Dedifferentiated amniotic fluid mesenchymal stem cell (primary cell): ENCODE results near the gene UGT1A8.
A peak's percentile ranks its signal among the peaks of the same experiment; 100 is the strongest.

Source experiments
- DNase-seq: peaks from one replicate; pipeline ENCODE4 v3.0.0-alpha.2; 2016; ENCODE audit errors: extremely low spot score

UGT1A8 gene

GRCh38 chr2:233799716-233800115, 182.3 kb downstream of the UGT1A8 start:
- DNase-seq, result no peak

- no peak for DNase-seq
These were observed 182.8 kb downstream of the UGT1A8 start for GRCh38 chr2:233800208-233800607.

- no peak for DNase-seq
These were observed 184.1 kb downstream of the UGT1A8 start for GRCh38 chr2:233801357-233802131.

- no peak for DNase-seq
These were observed 184.8 kb downstream of the UGT1A8 start for GRCh38 chr2:233802132-233802815.

- no peak for DNase-seq
These were observed 186.0 kb downstream of the UGT1A8 start for GRCh38 chr2:233803292-233803911.

- DNase-seq, result no peak
These were observed 186.6 kb downstream of the UGT1A8 start for GRCh38 chr2:233803994-233804393.

- DNase-seq, result no peak
These were observed 189.9 kb downstream of the UGT1A8 start for GRCh38 chr2:233807215-233807865.

GRCh38 chr2:233807966-233808935, 190.8 kb downstream of the UGT1A8 start:
- DNase-seq, result no peak

- no peak for DNase-seq
These were observed 193.0 kb downstream of the UGT1A8 start for GRCh38 chr2:233810385-233810784.

- no peak for DNase-seq
These were observed 193.7 kb downstream of the UGT1A8 start for GRCh38 chr2:233811087-233811486.

- no peak for DNase-seq
These were observed 194.3 kb downstream of the UGT1A8 start for GRCh38 chr2:233811732-233812131.

GRCh38 chr2:233813236-233814055, 196.0 kb downstream of the UGT1A8 start:
- DNase-seq, result no peak

- no peak for DNase-seq
These were observed 196.8 kb downstream of the UGT1A8 start for GRCh38 chr2:233814056-233814835.

GRCh38 chr2:233815861-233816260, 198.4 kb downstream of the UGT1A8 start:
- DNase-seq, result peak; percentile 88

- DNase-seq, result no peak
These were observed 198.9 kb downstream of the UGT1A8 start for GRCh38 chr2:233816334-233816733.

- no peak for DNase-seq
These were observed 199.3 kb downstream of the UGT1A8 start for GRCh38 chr2:233816771-233817170.

GRCh38 chr2:233817361-233817911, 200.0 kb downstream of the UGT1A8 start:
- no peak for DNase-seq

GRCh38 chr2:233817995-233818638, 200.7 kb downstream of the UGT1A8 start:
- no peak for DNase-seq
